Gastrocnemius medialis (tissue), 4 donors: ENCODE results near the gene NF2.

Experiments used
- CTCF ChIP-seq, 5 experiments: fragments of 450-650 bp in 3 of 5; fragments of 200-600 bp in 2 of 5; sonication (generic) in 2 of 5; IDR thresholded peaks in 4 of 5; conservative IDR thresholded peaks in 1 of 5; 1 replicate in 4 of 5; 2 replicates in 1 of 5; pipeline ENCODE4 v1.5.1; 2016 to 2019; ENCODE audit warnings: antibody characterized with exemption in 5 of 5, mild to moderate bottlenecking in 3 of 5, moderate library complexity in 3 of 5
- POLR2A ChIP-seq, 2 donors: fragments of 450-650 bp; IDR thresholded peaks; one replicate each; pipeline ENCODE4 v1.6.1; 2017; ENCODE audit warnings: antibody characterized with exemption in 2 of 2, mild to moderate bottlenecking in 2 of 2, moderate library complexity in 2 of 2

GRCh38 chr22:29697853-29698598 is 94.6 kb downstream of the NF2 start:
- no peak for TF ChIP-seq CTCF (IDR thresholded peaks at IDR 0.05 in 4 of 5, conservative IDR thresholded peaks at IDR 0.05 in 1 of 5)
- no peak for TF ChIP-seq POLR2A (IDR thresholded peaks at IDR 0.05)
